ENCODE results near the gene CHERP.

DNA sequence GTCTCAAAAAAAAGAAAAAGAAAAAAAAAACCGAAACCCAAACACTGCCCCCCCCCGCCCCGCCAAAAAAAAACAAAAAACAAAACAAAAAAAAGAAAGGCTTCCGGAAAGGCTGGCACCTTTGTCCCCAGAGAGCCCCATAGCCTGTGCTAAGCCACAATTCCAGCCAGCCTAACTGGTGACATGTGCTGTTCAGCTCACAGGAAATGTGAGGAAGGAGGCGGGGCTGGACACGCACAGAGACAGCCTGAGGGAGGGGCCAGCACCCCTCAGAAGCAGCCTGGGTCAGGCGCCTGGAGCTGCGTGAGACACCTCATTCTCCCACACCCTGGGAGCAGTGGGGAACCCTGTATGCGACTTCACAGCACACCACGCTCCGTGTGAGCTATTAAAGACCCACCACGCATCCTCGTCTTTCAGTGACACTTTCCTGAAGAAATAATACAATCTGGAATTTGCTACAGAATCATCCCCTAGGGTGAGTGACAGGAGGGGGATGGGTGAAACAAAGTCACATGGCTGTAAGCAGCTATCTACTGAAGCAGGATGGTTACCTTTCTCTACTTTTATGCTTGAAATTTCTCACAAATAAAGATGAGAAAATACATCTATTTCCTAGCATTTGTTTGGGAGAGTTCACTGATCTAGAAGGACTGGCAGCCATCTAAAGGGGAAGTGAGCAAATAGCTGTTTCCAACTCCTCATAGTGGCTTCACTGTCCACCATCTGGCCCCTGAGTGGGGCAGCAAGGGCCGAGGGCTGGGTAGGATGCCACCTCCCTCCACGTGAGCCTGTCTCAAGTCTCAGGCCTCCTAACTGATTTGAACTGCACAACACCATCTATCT is 42.2 kb upstream of the CHERP start:
- TF ChIP-seq ZNF274 (IDR thresholded peaks at IDR 0.05; ENCODE audit: low read depth, low read length) (no peak), YY1 (IDR thresholded peaks at IDR 0.05; ENCODE audit: insufficient read depth, insufficient read length) (no peak), SUZ12 (IDR thresholded peaks at IDR 0.05; ENCODE audit: extremely low read depth, insufficient read depth, insufficient read length) (no peak)
